IPS-20b (cell line): ENCODE measurements around the gene CSRP3.

Experiments
- H3K27ac ChIP-seq: one replicate; pipeline ENCODE4 v1.5.1; 2013; ENCODE audit warnings: low read length
- H3K27me3 ChIP-seq: 2 replicates; pipeline ENCODE4 v1.6.1; 2013; ENCODE audit warnings: mild to moderate bottlenecking, low read length, inconsistent platforms; ENCODE audit not compliant: insufficient read depth
- H3K36me3 ChIP-seq: 2 replicates; pipeline ENCODE4 v1.6.1; 2013; ENCODE audit warnings: low read depth, mild to moderate bottlenecking, inconsistent platforms, low read length, moderate library complexity; ENCODE audit not compliant: insufficient read depth
- H3K4me1 ChIP-seq: 2 replicates; pipeline ENCODE4 v1.6.1; 2013; ENCODE audit warnings: mild to moderate bottlenecking, control low read depth, inconsistent platforms, low read length, moderate library complexity; ENCODE audit not compliant: insufficient read depth
- H3K4me3 ChIP-seq: 2 replicates; pipeline ENCODE4 v1.5.1; 2013; ENCODE audit warnings: mild to moderate bottlenecking, low read length, inconsistent platforms
- H3K9ac ChIP-seq: 2 replicates; pipeline ENCODE4 v1.6.1; 2013; ENCODE audit warnings: low read depth, mild to moderate bottlenecking, inconsistent platforms, low read length, moderate library complexity
- H3K9me3 ChIP-seq: 2 replicates; pipeline ENCODE4 v1.6.1; 2013; ENCODE audit warnings: mild to moderate bottlenecking, low read depth, low read length, inconsistent platforms; ENCODE audit not compliant: insufficient read depth

Gene CSRP3

DNA sequence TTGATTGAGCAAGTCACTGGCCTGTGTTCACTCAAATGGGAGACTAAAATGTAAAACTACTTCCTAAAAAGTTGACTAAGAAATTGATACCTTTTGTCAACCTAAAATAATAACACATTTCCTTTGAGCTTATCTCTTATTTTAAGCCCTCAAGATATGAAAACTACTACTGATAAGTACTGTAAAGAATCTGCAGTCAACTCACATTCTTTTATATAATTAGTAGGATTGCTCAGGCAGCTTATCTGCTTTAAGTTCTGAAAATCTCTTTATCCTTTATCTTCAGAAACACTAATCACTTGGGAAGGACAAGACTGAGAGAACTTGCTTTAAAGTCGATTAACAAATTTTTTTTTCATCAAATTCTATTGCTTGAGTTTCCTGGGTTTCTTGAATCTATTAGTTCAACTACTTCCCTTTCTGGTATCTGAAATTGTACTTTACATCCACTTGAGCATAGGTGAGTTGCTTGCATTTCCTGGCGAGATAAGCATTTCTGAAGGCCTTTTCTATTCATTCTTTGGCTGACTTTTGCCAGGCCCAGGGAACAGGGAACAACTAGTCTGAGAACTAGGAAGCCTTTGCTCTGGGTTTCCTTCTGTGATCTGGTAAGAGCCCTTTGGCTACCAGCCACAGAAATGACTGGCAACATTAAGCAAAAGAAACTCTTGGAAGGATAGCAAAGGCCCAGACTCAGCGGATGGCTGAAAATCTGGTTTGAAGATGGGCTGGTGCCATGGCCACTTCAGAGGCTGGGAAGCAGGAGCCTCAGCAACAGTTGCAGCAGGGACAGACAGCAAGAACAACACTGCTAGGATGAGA lies 19.3 kb upstream of the CSRP3 start:
- H3K36me3 ChIP-seq = peaks cover 31% of the 10 kb centered on the region

DNA sequence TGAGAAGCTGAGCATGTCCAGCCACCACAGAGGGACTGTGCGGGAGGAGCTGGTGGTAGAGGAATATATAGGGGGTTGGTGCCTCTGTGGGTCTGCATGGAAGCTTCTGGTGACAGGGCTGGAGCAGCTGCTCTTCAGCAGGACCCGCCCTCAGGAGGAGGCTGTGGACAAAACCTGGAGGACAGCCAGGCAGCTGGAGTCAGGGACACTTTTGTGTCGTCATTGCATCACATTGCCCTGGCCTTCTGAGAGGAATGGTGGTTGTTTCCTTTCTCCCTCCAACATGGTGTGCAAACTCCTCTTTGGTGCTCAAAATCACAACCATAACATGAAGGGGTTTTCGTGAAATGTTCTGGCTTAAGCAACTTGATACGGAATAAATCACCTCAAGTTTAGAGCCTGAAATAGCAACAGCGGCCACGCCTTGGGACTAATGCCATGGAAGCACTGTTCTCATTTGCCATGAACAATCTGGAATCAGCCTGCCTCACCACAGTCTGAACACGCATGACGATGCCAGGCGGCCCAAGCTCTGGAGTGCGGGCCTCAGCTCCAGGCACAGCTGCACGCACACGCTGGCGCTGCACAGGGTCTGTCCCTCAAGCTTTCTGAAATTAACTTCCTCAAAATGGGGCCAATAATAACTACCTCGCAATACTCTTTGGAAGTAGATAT lies 17.1 kb upstream of the CSRP3 start:
- Histone ChIP-seq H3K27ac (no peak overlapping the region), H3K4me1 (no peaks in the 10 kb centered on the region), H3K4me3 (no peak overlapping the region), H3K9ac (no peak overlapping the region), H3K27me3 (no peaks in the 10 kb centered on the region), H3K36me3 (peaks cover 10% of the 10 kb centered on the region), H3K9me3 (no peaks in the 10 kb centered on the region)

More for the DNA sequence above, 19.3 kb upstream of the CSRP3 start:
- Histone ChIP-seq H3K4me3 (no peak overlapping the region), H3K27me3 (no peaks in the 10 kb centered on the region), H3K9me3 (no peaks in the 10 kb centered on the region), H3K9ac (no peak overlapping the region), H3K27ac (no peak overlapping the region), H3K4me1 (no peaks in the 10 kb centered on the region)

DNA sequence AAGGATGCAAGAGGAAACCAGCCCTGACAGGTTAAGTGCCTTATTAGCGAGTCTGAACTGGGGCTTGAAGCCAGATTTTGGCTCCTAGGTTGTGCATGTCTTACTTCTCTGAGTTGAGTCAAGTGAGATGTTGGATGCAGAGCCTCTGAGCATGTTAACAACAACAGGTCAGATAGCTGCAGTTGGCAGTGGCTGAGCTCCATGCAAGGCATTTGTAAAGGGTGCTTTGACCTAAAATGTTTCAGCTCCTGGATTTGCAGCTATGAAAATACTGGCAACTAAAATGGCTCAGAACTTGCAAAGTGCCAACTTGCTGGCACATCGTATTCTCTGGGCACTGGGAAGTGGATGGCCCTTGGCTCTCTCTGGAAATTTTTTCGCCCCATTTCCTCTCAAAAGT lies 16.4 kb upstream of the CSRP3 start:
- H3K4me3 ChIP-seq = no peak overlapping the region
- no peaks in the 10 kb centered on the region for H3K27me3 ChIP-seq
- no peaks in the 10 kb centered on the region for H3K4me1 ChIP-seq
- no peak overlapping the region for H3K9ac ChIP-seq
- H3K27ac ChIP-seq = no peak overlapping the region
- H3K9me3 ChIP-seq = no peaks in the 10 kb centered on the region
- H3K36me3 ChIP-seq = peaks cover 4% of the 10 kb centered on the region; the same call in 1 of the 2 replicates

DNA sequence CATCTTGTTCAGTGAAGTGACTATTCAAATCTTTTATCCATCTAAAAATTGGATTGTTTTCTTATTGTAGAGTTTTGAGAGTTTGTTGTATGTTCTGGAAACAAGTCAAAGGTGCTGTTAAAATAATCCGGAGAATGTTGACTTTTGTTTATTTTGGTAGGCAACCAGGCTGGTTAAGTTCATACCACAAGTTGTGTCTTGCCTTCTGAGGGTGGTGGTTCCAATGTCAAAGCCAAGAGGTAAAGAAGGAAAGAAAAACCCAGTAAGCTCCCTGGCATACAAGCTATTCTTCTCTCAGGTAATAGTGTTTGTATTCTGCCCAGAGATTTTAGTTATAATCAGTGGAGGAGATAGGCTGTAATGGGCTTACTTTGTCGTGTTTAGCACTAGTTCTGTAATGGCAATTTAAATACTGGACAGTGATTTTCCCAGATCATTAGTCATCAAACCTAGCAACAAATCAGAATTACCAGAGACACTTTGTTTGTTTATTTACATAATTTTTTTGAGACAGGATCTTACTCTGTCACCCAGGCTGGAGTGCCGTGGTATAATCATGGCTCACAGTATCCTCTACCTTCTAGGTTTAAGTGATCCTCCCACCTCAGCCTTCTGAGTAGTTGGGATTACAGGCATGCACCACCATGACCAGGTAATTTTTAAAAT lies 15.1 kb upstream of the CSRP3 start:
- H3K4me3 ChIP-seq = no peak overlapping the region
- no peaks in the 10 kb centered on the region for H3K27me3 ChIP-seq
- no peaks in the 10 kb centered on the region for H3K9me3 ChIP-seq
- no peaks in the 10 kb centered on the region for H3K36me3 ChIP-seq
- H3K4me1 ChIP-seq = no peaks in the 10 kb centered on the region
- no peak overlapping the region for H3K9ac ChIP-seq
- H3K27ac ChIP-seq = no peak overlapping the region

DNA sequence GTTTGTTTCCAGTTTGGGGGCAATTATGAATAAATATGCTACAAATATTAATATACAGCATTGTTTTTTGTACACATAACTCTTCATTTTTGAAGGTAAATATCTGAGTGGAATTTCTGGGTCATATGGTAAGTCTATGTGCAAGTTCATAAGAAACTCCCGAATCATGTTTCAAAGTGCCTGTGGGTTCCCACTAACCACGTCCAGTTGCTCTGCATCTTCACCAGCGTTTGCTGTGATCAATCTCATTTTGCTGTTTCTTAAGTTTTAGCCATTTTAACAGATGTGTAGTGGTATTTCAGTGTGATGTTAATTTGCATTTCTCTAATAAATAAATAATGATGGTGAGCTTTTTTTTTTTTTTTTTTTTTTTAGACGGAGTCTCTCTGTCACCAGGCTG lies 14.2 kb upstream of the CSRP3 start:
- no peak overlapping the region for H3K9ac ChIP-seq
- H3K9me3 ChIP-seq = no peaks in the 10 kb centered on the region
- no peaks in the 10 kb centered on the region for H3K36me3 ChIP-seq
- H3K4me1 ChIP-seq = no peaks in the 10 kb centered on the region
- H3K4me3 ChIP-seq = no peak overlapping the region
- no peaks in the 10 kb centered on the region for H3K27me3 ChIP-seq
- H3K27ac ChIP-seq = no peak overlapping the region

DNA sequence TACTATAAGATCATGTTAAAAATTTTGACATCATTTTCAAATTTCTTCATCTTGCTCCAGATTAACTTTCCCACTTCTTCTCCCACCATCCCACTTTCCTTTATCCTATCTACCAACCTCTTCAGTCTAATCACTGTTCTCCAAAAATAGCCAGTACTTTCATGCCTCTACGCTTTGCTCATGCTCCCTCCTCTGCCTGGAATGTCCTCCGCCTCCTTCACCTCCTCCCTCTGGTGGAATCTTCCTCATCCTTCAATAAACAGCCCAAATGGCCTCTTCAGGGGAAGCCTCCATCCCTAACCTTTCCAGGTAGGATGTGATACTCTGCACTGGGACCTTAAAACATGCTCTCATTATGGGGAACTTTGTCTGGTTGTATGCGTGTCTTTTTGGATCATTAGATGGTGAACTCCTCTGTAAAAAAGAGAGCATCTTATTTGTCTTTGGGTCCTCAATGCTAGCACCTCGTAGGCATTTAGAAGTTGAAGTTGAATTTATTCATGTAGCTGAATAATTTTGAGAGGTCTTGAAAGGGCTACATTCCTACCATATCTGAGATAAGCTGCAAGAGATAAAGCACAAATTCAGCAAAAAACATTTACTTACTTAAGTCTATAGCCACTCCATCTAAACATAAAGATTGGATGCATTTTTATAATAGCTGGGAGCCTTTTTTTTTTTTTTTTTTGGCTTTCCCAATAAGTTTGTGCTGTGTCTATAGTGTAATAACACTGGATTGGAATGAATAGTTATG lies 8.0 kb upstream of the CSRP3 start:
- H3K27ac ChIP-seq = no peak overlapping the region
- no peak overlapping the region for H3K4me3 ChIP-seq
- no peaks in the 10 kb centered on the region for H3K27me3 ChIP-seq
- H3K9ac ChIP-seq = no peak overlapping the region
- no peaks in the 10 kb centered on the region for H3K9me3 ChIP-seq
- no peaks in the 10 kb centered on the region for H3K36me3 ChIP-seq
- no peaks in the 10 kb centered on the region for H3K4me1 ChIP-seq

DNA sequence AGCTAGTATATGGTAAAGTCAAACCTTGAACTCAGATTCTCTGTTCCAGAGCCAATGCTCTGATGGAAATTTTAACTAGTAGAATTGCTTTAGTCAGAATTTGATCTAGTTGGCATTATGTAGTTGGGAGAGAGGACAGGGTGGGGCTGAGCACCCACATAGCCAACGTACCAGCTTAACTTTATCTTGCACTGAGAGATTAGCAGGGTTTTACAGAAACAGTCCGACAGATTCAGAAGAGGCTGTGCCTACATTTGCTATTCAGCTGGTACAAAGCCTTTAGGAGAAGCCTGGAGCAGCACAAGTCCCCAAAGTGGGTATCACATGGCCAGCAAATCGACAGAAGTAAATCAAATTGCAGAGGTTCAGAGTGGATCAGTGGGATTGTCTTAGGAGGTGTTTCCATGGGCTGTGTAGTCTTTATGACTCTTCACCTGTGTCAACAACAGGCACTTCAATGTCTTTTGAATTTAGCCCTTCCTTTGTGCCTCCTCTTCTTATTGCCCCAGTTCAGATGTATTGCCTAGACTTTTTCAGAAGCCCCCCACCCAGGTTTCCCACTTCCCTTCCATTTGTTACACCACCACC lies 7.3 kb upstream of the CSRP3 start:
- Histone ChIP-seq H3K27ac (no peak overlapping the region), H3K9me3 (no peaks in the 10 kb centered on the region), H3K4me3 (no peak overlapping the region), H3K9ac (no peak overlapping the region), H3K27me3 (no peaks in the 10 kb centered on the region), H3K36me3 (no peaks in the 10 kb centered on the region), H3K4me1 (no peaks in the 10 kb centered on the region)

DNA sequence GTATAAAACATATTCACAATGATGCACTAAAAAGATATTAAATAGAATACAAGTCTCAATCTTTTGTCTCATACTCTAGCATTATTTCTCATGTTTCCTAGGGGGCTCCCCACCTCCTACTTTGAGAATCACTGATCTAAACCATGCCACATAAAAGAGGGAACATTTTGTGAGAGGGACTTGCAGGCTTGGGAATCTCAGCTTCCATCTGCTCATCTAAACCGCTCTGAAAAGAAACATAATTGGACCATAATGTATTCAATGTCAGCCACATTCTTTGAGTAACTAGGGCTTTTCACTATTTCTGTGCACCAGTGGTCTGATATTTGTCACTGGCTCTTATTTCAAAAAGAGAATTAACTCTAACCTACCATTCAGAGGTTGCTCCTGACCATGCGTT lies 6.4 kb upstream of the CSRP3 start:
- no peaks in the 10 kb centered on the region for H3K36me3 ChIP-seq
- H3K9me3 ChIP-seq = no peaks in the 10 kb centered on the region

DNA sequence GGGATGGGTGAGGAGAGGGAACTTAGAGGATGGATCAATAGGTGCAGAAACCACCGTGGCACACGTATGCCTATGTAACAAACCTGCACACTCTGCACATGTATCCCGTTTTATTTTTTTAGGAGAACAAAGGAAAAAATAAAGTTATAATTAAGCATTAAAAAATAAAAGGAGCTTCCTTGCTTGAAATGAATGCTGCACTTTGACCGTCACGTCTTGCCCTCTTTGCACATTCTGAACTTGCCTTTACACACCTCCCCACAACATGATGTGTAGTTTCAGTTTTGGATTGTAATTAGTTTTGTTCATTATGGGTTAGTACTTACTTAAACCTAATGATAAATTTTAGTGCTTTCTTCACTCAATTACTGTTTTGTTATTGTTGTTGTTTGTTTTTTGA lies 3.1 kb upstream of the CSRP3 start:
- no peak overlapping the region for H3K4me3 ChIP-seq
- no peak overlapping the region for H3K9ac ChIP-seq
- no peaks in the 10 kb centered on the region for H3K27me3 ChIP-seq
- peaks cover 8% of the 10 kb centered on the region; the same call in 1 of the 2 replicates for H3K9me3 ChIP-seq
- no peaks in the 10 kb centered on the region for H3K36me3 ChIP-seq
- H3K27ac ChIP-seq = no peak overlapping the region
- no peaks in the 10 kb centered on the region for H3K4me1 ChIP-seq

More for the DNA sequence above, 6.4 kb upstream of the CSRP3 start:
- Histone ChIP-seq H3K4me1 (no peaks in the 10 kb centered on the region), H3K27ac (no peak overlapping the region), H3K27me3 (no peaks in the 10 kb centered on the region), H3K9ac (no peak overlapping the region), H3K4me3 (no peak overlapping the region)

DNA sequence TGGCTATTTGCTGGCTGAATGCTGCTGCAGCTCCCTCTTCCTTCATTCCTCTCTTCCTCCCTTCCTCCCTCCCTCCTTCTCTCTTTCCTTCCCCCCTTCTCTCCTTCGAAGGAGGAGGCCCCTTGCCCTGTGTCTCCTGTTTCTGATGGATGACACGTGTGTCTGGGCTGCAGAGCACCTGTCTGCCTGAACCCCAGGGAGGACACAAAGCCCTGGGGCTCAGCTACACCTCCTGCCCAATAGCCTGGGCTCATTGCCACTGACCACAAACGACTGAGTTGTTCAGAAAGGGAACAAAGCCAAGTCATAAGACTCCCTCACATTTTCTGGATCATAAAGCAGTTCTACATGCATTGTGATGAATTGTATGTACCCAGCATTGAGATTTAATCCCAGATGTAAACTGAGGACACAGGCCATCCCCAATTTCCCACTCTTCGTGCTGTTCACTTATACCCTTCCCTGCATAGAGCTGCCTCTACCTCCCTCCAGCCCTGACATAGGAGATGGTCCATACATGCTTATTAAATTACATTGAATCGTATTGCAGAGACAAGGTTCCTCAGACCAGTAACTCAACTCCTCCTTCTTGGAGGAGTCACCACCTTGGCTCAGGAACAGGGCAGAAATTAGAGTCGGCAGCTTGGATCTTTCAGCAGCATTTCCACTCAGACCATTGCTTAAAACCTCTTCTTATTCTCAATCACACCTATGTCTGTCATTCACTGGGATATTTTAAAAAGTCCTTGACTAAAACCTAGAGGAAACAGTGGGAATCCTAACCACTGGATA lies 1.2 kb downstream of the CSRP3 start:
- peaks cover 8% of the 10 kb centered on the region; the same call in 1 of the 2 replicates for H3K9me3 ChIP-seq
- H3K36me3 ChIP-seq = no peaks in the 10 kb centered on the region
- no peak overlapping the region for H3K4me3 ChIP-seq
- no peak overlapping the region for H3K27ac ChIP-seq
- H3K27me3 ChIP-seq = no peaks in the 10 kb centered on the region
- H3K4me1 ChIP-seq = no peaks in the 10 kb centered on the region
- no peak overlapping the region for H3K9ac ChIP-seq
